Measurements from ENCODE around the gene UNC93B1. TPM values are rescaled to one million over a fixed set of nuclear protein-coding genes. Genes with fewer than 3 reads are reported as not detected.
"Not testable (repeated sequence)": the region's sequence is repeated elsewhere in the genome, so short reads cannot be mapped to it uniquely, and the experiment has no call there.

The UNC93B1 gene
- total and polyA plus RNA-seq, 2 of the 8 experiments (the other 6 are each of a cell fraction or from before 2014, with no cell fraction given): 18.9 to 34.3 TPM

DNA sequence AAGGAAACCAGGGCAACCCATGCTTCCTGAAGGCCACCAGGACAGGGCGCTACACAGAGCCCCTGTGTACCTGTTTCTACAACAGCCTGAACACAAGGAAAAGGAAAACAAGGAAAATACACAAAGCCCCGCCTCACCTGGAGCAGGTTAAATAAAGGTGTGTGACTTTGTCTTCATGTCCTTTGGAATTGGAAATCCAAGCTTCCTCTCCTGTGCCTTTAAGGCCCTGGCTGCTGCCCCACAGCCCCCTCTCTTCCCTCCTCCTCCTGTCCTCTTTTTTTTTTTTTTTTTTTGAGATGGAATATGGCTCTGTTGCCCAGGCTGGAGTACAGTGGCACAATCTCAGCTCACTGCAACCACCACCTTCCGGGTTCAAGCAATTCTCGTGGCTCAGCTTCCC, 57.5 kb downstream of the UNC93B1 start:
- H2BK5ac ChIP-seq (ENCODE audit: low read depth, low read length); H4K5ac ChIP-seq (ENCODE audit: insufficient read length, low read depth, low read length); H3K27me3 ChIP-seq (replicated peaks in 1 of 4; ENCODE audit: control insufficient read depth in 3 of 4, extremely low read depth in 1 of 4, insufficient read depth in 3 of 4, low read length in 3 of 4); H3K9ac ChIP-seq (replicated peaks in 1 of 4; ENCODE audit: extremely low read depth in 1 of 4, low read depth in 3 of 4, low read length in 3 of 4); H4K91ac ChIP-seq (replicated peaks; ENCODE audit: insufficient read length, low read length); H4K8ac ChIP-seq (ENCODE audit: extremely low read depth, insufficient read depth, low read length); H3K56ac ChIP-seq (replicated peaks; ENCODE audit: insufficient read length, low read depth, low read length); H3K14ac ChIP-seq (ENCODE audit: insufficient read length); H3K4me3 ChIP-seq (ENCODE audit: extremely low read depth in 1 of 4, insufficient read depth in 2 of 4, low read depth in 3 of 4, low read length in 4 of 4); H3K4ac ChIP-seq (replicated peaks; ENCODE audit: insufficient read length, low read depth, low read length); H3K36me3 ChIP-seq (ENCODE audit: control insufficient read depth in 2 of 4, insufficient read depth in 4 of 4, low read length in 3 of 4); H3K23ac ChIP-seq (ENCODE audit: insufficient read length); DNase-seq (ENCODE audit: low read depth in 1 of 2, low spot score in 2 of 2); POLR2A ChIA-PET (ENCODE audit: partially characterized antibody); H3K4me1 ChIP-seq (replicated peaks in 1 of 4; ENCODE audit: control insufficient read depth in 3 of 4, insufficient read depth in 4 of 4, low read length in 3 of 4); H3K4me2 ChIP-seq (ENCODE audit: insufficient read depth in 1 of 2, low read depth in 2 of 2, low read length in 2 of 2); H3K18ac ChIP-seq (ENCODE audit: extremely low read depth, low read length); H3K79me2 ChIP-seq (ENCODE audit: control insufficient read depth in 1 of 2, insufficient read depth in 2 of 2, low read length in 2 of 2); H3K23me2 ChIP-seq (ENCODE audit: low read depth, low read length); H2BK12ac ChIP-seq (ENCODE audit: low read depth, low read length); H2AFZ ChIP-seq (ENCODE audit: low read length); H2BK20ac ChIP-seq (ENCODE audit: low read length); H2AK5ac ChIP-seq (ENCODE audit: low read depth, low read length); H3K9me3 ChIP-seq (ENCODE audit: insufficient read depth in 2 of 2, low read depth in 1 of 2, low read length in 1 of 2); H4K20me1 ChIP-seq (replicated peaks in 1 of 2; ENCODE audit: control insufficient read depth in 1 of 2, insufficient read depth in 2 of 2, low read length in 2 of 2); H3K79me1 ChIP-seq (ENCODE audit: low read depth, low read length); CTCF ChIA-PET (ENCODE audit: partially characterized antibody); H2BK120ac ChIP-seq (replicated peaks; ENCODE audit: low read depth, low read length); H2BK15ac ChIP-seq (ENCODE audit: low read length); H3K27ac ChIP-seq (ENCODE audit: low read depth, low read length); FAIRE-seq: not testable (repeated sequence)
- WGBS, 2 experiments (ENCODE audit: extremely low coverage in 1 of 2, insufficient coverage in 1 of 2, insufficient read length in 1 of 2, insufficient replicate concordance in 2 of 2, low coverage in 1 of 2, low lambda C conversion rate in 2 of 2, missing lambda C conversion rate in 1 of 2): 82% methylated on average over 4 of the region's 4 CpGs; no CpG with 5 or more reads in 1 of the 2 experiments

Measured in H1 (cell line).